Measurements from ENCODE around the gene HNF1B.
"Not testable (repeated sequence)": the region's sequence is repeated elsewhere in the genome, so short reads cannot be mapped to it uniquely, and the experiment has no call there.

HNF1B gene

GRCh38 chr17:37699285-37699973 is 45.4 kb downstream of the HNF1B start:
- DNase-seq, result no peak

GRCh38 chr17:37698911-37699255 is 46.0 kb downstream of the HNF1B start:
- no peak for DNase-seq

GRCh38 chr17:37698132-37698910 is 46.5 kb downstream of the HNF1B start:
- no peak for DNase-seq

- DNase-seq, result no peak
These were observed 47.5 kb downstream of the HNF1B start for GRCh38 chr17:37697381-37697780.

- no peak for DNase-seq
These were observed 48.5 kb downstream of the HNF1B start for GRCh38 chr17:37696366-37696765.

- no peak for DNase-seq
These were observed 49.1 kb downstream of the HNF1B start for GRCh38 chr17:37695726-37696125.

GRCh38 chr17:37694734-37695133 is 50.1 kb downstream of the HNF1B start:
- DNase-seq, result no peak

- no peak for DNase-seq
These were observed 51.5 kb downstream of the HNF1B start for GRCh38 chr17:37693328-37693727.

GRCh38 chr17:37691807-37692206 is 53.1 kb downstream of the HNF1B start:
- DNase-seq, result no peak

- DNase-seq, result no peak
These were observed 55.5 kb downstream of the HNF1B start for GRCh38 chr17:37689317-37689716.

GRCh38 chr17:37683454-37683984 is 61.3 kb downstream of the HNF1B start:
- no peak for DNase-seq

GRCh38 chr17:37682007-37682406 is 62.9 kb downstream of the HNF1B start:
- DNase-seq, result no peak

GRCh38 chr17:37679995-37680394 is 64.9 kb downstream of the HNF1B start:
- not testable (repeated sequence) for DNase-seq

GRCh38 chr17:37678036-37678435 is 66.8 kb downstream of the HNF1B start:
- DNase-seq, result no peak

GRCh38 chr17:37677021-37677420 is 67.8 kb downstream of the HNF1B start:
- DNase-seq, result no peak

- DNase-seq, result no peak
These were observed 68.5 kb downstream of the HNF1B start for GRCh38 chr17:37676115-37676925.

GRCh38 chr17:37674511-37674910 is 70.3 kb downstream of the HNF1B start:
- no peak for DNase-seq

GRCh38 chr17:37673386-37673785 is 71.5 kb downstream of the HNF1B start:
- DNase-seq, result no peak

GRCh38 chr17:37672548-37673078 is 72.2 kb downstream of the HNF1B start:
- DNase-seq, result no peak

- no peak for DNase-seq
These were observed 72.9 kb downstream of the HNF1B start for GRCh38 chr17:37671824-37672547.

GRCh38 chr17:37671028-37671823 is 73.6 kb downstream of the HNF1B start:
- DNase-seq, result no peak

- no peak for DNase-seq
These were observed 77.8 kb downstream of the HNF1B start for GRCh38 chr17:37667039-37667438.
